Measurements from ENCODE around the gene NANP. TPM values are rescaled to one million over a fixed set of nuclear protein-coding genes. Genes with fewer than 3 reads are reported as not detected.
A peak's percentile ranks its signal among the peaks of the same experiment; 100 is the strongest.

Gene NANP
- total and polyA plus RNA-seq, 2 of the 13 experiments (the other 11 are each of a cell fraction or from before 2014, with no cell fraction given), result 8.9 to 21.5 TPM

DNA sequence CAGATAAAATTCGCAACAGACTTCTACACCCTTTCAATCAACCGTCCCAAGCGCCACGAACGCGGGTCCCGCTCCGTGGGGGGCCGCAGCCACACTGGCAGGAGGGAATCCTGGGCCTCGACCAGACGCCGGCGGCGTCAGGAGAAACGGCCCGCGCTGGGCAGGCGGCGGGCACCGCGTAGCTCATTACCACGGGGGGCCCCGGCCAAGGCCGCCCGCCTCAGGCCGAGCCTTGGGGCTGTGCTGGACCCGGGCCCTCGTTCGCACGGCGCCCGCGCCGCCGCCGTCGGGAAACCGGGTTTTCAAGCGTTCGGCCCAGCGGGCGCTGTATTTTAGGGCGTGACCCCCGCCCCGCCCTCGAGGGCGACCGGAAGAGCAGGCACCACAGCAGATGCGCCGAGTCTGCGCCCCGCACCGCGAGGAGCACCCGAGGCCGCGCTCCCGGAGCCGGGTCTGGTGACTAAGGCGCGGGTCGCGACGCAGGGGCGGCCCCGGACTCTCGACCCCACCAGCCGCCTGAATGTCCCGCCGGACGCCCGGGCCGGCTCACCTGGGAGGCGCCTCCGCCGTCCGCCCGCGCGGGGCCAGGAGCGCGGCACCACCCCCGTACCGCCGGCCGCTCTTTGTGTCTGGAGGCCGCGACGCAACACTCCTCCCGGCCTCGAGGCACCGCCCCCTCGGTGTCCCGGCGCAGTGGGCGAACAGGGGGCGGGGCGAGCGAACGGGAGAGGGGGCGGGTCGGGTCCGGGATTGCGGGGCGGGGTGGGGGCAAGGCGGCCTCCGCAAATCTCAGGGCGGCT is 38.7 kb downstream of the NANP start, which contains the start of gene NINL (continued):
- TF ChIP-seq RORA (CRISPR knock-in tag; IDR thresholded peaks at IDR 0.05) (no peak), ZNF34 (CRISPR knock-in tag; IDR thresholded peaks at IDR 0.05; ENCODE audit: borderline replicate concordance) (no peak), AHR (CRISPR knock-in tag; IDR thresholded peaks at IDR 0.05) (peak; percentile 54; the same call in 1 of the 2 replicates), MATR3 (CRISPR knock-in tag; IDR thresholded peaks at IDR 0.05) (no peak), AKNA (CRISPR knock-in tag; IDR thresholded peaks at IDR 0.05; ENCODE audit: borderline replicate concordance) (no peak), ZNF703 (CRISPR knock-in tag; IDR thresholded peaks at IDR 0.05; ENCODE audit: borderline replicate concordance) (peak; percentile 94), MAF1 (CRISPR knock-in tag; IDR thresholded peaks at IDR 0.05; ENCODE audit: borderline replicate concordance) (peak; percentile 54; the same call in 1 of the 2 replicates), ZNF878 (CRISPR knock-in tag; IDR thresholded peaks at IDR 0.05) (peak; percentile 29; the same call in 1 of the 2 replicates), ZNF234 (CRISPR knock-in tag; conservative IDR thresholded peaks at IDR 0.05) (peak; percentile 81; the same call in 1 of the 2 replicates), ZZZ3 (CRISPR knock-in tag; IDR thresholded peaks at IDR 0.05; ENCODE audit: borderline replicate concordance) (peak; percentile 49; the same call in 1 of the 2 replicates), ARID5B (CRISPR knock-in tag; IDR thresholded peaks at IDR 0.05) (peak; percentile 21), MEIS2 (CRISPR knock-in tag; IDR thresholded peaks at IDR 0.05) (peak; percentile 93), IRX3 (CRISPR knock-in tag; IDR thresholded peaks at IDR 0.05; ENCODE audit: borderline replicate concordance, low read depth) (no peak; the same call in 1 of the 2 replicates), PHF20 (CRISPR knock-in tag; IDR thresholded peaks at IDR 0.05) (no peak), ZNF775 (CRISPR knock-in tag; IDR thresholded peaks at IDR 0.05; ENCODE audit: borderline replicate concordance) (no peak; the same call in 1 of the 2 replicates), SOX13 (IDR thresholded peaks at IDR 0.05) (no peak), SOX13 (CRISPR knock-in tag; conservative IDR thresholded peaks at IDR 0.05 in 1 of 2, IDR thresholded peaks at IDR 0.05 in 1 of 2) (no peak; a peak in 2 of 4 replicates), NFKB2 (CRISPR knock-in tag; IDR thresholded peaks at IDR 0.05; ENCODE audit: borderline replicate concordance) (peak; percentile 78; the same call in 1 of the 2 replicates)
- TF ChIP-seq, protein P1, sequence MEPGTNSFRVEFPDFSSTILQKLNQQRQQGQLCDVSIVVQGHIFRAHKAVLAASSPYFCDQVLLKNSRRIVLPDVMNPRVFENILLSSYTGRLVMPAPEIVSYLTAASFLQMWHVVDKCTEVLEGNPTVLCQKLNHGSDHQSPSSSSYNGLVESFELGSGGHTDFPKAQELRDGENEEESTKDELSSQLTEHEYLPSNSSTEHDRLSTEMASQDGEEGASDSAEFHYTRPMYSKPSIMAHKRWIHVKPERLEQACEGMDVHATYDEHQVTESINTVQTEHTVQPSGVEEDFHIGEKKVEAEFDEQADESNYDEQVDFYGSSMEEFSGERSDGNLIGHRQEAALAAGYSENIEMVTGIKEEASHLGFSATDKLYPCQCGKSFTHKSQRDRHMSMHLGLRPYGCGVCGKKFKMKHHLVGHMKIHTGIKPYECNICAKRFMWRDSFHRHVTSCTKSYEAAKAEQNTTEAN (CRISPR knock-in tag; conservative IDR thresholded peaks at IDR 0.05), result peak; percentile 85

Data from HepG2 (cell line).